GM19099 (cell line): Measurements from ENCODE around the gene DSTN.

ENCODE experiments used
- POLR2A ChIP-seq: IDR thresholded peaks from 3 replicates; pipeline ENCODE4 v1.6.1; 2011; ENCODE audit warnings: low read depth; ENCODE audit not compliant: insufficient read length; ENCODE audit errors: extremely low read depth

Gene DSTN

GRCh38 chr20:17612287-17612991 is 42.6 kb downstream of the DSTN start:
- no peak for TF ChIP-seq POLR2A

GRCh38 chr20:17612992-17613327 is 43.1 kb downstream of the DSTN start:
- no peak for TF ChIP-seq POLR2A

GRCh38 chr20:17613328-17614175 is 43.7 kb downstream of the DSTN start:
- TF ChIP-seq POLR2A = no peak

- TF ChIP-seq POLR2A = no peak
Measured at GRCh38 chr20:17614176-17614811, 44.4 kb downstream of the DSTN start.

GRCh38 chr20:17614812-17615644 is 45.2 kb downstream of the DSTN start:
- no peak for TF ChIP-seq POLR2A

DNA sequence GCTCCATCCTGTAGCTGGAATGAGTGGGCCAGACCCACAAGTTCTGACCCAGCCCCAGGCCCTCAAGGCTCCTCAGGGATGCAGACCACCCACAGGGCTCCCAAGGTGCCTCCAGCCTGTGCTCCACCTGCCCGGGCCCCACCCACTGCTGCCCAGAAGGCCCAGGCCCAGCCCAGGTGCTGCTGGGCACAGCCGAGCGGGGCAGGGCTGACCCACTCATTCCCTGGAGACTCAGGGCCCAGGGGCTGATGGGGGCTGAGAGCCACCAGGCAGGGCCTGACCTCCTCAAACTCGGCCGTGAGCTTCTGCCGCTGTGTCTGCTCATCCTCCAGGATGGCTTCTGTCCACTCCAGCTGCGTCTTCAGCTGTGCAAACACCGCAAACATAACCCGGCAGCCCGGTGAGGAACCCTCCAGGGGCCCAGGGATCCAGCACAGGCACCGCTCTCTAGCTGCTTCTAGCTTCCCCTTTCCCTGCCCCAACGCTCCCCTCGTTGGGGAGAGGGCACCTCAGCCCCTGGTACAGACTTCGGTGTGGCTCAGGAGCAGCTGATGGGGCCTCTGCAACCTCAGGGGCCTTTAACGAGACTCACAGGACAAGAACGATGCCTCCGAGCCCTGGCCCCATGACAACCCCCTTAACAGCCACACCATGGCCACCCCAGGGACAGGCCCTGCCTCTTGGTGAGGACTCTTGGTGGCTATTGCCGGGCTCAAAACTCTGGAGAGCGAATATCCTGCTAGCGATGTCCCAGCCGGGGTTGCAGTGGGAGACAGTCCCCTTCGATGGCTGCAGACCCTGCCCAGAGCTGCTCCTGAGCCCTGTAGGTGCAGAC is 46.0 kb downstream of the DSTN start:
- no peak for TF ChIP-seq POLR2A

DNA sequence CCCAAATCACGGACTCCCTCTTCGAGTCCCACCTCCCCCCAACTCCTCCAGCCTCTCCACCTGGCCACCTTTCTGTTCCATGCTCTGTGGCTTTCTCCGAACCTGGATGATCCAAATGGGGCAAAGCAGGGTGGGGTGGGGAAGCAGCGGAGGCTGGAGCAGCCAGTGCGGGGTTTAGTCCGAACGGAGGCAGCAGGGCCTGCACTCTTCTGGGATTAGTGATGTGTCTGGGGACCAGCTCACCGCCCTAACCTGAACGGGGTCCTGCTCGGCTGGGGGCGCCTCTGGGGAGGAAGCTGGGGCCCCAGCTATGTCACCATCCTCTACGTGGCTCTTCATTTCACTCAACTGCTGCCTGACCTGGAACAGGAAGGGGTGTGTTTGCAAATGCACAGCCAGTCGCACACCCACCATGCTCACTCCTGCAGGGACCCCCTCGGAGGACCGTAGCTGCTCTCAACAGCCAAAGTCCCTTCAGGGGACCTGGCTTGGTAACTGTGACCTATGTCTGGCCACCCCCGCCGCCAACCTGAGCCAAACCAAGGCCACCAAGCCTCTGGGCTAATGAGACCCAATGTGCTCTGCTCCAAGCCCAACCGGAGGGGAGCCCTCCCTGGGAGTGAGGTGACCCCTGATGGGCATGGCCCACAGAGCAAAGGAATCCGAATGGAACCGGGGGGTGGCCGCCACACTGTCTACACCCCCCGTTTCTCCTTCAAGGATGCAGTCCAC is 46.8 kb downstream of the DSTN start:
- TF ChIP-seq POLR2A = no peak

DNA sequence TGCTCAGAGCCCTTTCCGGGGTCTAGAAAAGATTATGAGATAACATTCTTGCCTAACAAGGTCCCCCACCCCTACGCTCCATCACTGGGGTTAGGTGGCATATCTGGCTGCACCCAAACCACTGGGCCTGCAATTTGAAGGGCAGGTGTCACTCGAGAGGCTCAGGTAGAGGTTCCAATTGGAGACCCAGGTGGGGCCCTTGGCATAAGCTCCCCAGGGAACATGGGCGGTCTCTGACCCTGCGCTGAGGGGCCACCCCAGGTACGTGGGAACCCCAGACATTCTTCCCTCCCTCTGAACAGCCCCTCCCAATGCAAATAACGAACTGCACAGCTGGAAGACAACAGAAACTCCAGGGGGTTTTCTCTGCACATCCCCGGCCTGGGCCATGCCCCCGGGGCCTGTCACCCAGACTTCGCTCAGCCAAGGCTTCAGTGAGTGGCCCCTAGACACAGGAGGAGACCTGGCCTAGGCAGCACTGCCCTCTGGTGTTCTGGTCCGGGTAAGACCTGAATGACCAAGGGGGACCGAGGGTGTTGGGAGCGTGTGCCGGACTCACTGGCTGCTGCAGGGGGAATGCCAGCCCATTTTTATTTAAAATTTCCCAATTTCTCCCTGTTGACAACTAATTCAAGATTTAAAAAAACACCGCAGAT is 47.5 kb downstream of the DSTN start:
- no peak for TF ChIP-seq POLR2A

DNA sequence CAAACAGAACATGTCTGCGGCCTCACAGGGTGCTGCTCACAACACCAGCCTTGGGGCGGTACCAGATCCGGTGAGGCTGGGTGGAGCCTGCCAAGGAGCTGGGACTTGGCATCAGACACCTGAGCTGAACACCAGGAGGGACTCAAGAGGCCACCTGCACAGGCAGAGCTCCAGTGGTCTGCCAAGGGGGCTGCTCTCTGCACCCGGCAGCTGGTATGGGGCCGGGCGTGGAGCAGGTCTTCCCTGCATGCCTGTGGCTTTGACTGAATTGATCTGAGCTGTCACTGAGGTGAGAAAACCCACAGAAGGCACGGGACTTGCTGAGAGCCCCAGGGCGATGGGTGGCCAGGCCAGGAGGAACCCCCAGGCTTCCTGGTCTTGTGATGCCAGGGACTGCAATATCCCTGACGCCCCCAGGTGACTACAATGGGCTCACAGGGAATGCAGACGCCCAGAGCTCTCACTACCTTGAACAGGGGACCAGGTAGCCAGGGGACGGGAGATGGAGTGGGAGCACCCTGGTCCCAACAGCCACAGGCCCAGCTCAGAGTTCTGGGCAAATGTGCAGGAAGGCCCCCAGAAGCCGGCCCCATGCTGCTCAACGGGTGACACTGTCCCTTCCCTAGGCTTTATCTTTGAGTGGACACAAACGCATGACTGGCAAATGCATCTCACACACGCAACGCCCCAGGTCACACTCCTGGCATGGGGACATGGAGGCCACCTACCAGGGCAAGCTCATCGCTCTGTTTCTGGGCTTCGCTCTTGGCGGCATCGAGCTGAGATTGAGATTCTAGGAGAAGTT is 48.2 kb downstream of the DSTN start:
- TF ChIP-seq POLR2A = no peak

GRCh38 chr20:17618673-17619013 is 48.8 kb downstream of the DSTN start:
- no peak for TF ChIP-seq POLR2A

GRCh38 chr20:17619351-17620093 is 49.6 kb downstream of the DSTN start:
- TF ChIP-seq POLR2A = no peak

DNA sequence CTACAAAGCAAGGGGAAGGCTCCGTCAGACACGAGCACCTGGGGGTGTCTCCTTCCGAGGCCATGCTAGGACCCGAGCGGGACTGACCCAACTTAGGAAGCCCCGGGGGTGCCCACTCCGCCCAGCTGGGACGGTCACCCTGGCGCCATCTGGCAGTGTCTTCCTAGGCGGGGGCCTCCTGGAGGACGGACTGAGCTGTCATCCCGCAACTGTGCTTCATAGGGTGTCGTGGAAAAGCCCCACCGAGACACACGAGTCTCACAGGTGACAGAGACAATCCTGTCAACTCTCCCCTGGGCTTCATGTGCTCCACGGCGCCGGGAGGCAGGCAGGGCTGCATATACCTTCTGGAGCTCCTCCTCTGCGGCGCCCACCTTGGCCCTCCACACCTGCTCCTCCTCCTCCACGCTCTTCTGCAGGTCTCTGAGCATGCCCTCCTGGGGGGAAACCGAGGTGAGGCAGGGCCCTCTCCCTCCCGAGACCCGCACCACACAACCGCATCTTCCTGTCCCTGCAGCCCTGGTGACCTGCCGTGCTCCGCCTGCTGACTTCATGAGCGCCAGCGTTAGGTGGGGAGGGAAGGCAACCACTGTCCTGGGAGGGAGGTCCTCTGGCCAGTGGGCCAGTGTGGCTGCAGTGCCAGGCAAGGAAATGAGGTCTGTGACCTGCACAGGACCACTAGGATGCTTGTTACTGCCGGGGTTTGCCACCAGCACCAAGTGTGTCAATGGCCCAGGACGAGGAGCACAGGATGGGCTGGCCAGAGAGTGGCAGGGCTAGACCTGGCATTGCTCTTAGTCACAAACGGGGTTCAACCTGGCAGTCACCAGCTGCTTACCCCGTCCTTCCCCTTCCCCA is 50.7 kb downstream of the DSTN start:
- TF ChIP-seq POLR2A = no peak
